HL-60 (cell line): ENCODE data around the gene ZGPAT.

Source experiments
- CTCF ChIP-seq: IDR thresholded peaks from one replicate; pipeline ENCODE4 v1.5.1; 2011; ENCODE audit warnings: low read length, control low read depth, inconsistent platforms; ENCODE audit not compliant: insufficient read depth
- POLR2AphosphoS5 ChIP-seq: IDR thresholded peaks from 2 replicates; pipeline ENCODE4 v1.6.1; 2012; ENCODE audit warnings: low read depth
- SPI1 ChIP-seq: IDR thresholded peaks from 2 replicates; pipeline ENCODE4 v1.6.1; 2012; ENCODE audit warnings: low read depth, mild to moderate bottlenecking, borderline replicate concordance

DNA sequence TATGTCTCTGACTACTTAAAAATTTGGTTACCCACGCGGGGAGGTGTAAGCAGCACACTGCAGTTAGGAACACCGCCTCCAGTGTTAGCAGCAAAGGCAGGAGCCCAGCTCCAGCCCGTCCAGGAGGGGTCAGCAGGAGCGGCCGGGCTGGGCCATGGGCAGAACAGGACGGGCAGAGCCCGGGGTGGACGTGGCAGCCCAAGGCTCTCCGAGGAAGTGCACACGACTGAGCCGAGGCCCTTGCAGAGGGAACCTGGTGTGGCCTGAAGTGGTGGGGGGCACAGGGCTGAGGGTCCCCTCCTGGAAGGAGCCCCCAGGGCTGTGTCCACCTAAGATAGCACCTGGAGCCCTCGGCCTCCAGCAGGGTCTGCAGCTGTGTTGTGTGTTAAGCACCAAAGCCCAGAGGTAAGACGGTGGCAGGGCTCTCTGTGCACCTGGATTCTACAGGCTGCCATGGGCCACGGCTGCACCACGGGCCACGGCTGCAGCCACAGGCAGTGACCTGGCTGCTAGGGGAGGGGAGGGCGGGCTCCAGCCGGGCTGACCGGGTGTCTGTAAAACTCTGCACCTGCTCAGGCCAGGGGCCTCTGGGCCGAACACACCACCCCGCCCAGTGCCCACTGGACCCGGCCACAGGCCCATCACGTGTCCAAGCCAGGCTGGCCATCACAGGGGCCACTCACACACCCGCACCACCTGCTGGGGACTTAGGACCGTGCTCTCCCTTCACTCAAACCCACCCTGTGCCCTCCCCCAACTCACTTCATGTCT is 38.3 kb downstream of the ZGPAT start:
- TF ChIP-seq POLR2AphosphoS5 (no peak), CTCF (no peak), SPI1 (no peak)
